ENCODE measurements around the gene NLGN1.

NLGN1 gene

DNA sequence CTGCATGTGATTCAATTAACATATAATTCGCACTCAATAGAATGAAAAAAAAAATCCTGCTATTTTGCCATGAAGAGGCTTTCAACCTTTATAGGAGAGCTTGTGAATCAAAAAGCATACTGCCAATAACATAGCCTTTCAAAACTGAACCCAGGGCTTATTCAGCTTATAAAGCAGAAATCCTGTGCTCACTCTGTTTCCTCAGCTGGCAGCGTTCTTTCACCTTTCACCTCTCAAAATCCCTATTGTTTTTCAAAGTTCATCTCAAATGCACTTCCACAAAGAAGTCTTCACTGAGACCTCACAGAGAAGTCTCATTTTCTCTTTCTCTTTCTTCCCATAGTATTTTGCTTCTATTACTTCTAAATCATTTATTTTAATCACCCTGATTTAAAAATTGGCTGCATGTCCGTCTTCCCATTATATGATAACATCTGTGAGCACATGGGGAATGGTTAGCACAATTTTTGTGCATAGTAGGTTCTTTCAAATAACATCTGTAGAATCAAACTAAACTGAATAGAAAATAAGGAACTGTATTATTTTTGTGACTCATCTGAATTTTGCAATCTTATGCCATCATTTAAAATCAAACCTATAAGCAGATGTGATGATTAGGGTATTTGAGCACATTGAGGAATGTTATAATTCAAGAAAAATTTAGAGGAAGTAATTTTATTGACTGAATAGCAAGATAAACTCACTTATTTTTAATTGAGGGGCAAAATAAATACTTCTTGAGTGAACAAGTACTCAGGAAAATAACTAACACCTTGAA, 373.4 kb downstream of the NLGN1 start:
- no peak for DNase-seq (ENCODE audit: low read depth)

DNA sequence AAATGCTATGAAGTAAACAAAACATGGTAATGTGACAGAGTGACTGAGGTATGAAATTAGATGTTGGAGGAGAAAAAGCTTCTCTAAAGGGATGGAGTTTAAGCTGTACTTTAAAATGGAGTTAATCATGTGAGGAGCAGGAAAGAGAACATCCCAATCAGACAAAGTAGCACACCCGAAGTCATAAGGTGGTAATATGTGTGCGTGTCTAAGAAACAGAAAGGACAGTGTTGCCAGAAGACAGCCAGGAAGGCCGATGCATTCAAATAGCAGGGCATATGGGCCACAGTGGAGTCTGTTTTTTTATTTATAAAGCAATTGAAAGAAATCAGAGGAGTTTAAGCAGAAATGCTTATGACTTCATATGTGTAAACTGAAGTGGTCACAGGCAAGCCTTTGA, 376.3 kb downstream of the NLGN1 start:
- DNase-seq (ENCODE audit: low read depth): no peak

DNA sequence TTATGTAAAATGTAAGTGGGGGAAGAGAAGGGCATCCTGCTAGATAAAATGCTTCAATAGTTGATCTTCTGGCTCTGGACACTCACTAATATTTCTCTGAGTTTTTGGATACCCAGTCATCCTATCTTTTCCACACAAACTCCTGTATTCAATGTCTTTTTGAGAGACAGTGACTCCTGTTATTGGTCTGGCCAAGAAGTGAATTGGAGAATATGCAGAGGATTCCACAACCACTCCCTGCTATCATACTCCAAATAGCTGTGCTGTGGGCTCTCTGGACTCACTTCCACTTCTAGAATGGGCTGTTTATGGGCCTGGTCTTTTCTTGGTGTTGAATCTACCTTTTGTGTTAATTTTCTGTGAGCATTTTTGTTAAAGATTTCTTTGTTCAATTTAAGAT, 376.8 kb downstream of the NLGN1 start:
- DNase-seq (ENCODE audit: low read depth): no peak

DNA sequence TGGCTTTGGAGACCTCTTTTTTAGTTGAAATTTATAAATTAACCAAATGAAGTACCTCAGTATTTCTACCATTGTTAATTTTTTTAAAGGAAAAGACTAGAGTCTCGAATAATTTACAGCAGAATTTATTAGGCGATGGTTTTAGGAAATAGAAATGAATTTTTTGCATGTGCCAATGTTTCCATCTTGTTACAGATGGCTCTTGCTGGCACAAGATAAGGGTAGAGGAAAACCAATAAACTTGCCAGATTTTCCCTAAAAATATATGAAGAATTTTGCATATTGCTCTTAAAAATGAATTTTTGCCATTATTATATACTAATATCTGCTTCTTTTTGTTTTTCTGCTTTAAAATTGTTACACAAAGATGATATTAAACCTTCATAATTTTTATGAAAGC, 380.7 kb downstream of the NLGN1 start:
- no peak for DNase-seq (ENCODE audit: low read depth)

GRCh38 chr3:173780067-173780466, 382.5 kb downstream of the NLGN1 start:
- DNase-seq (ENCODE audit: low read depth): no peak

- no peak for DNase-seq (ENCODE audit: low read depth)
These were observed 387.5 kb downstream of the NLGN1 start for GRCh38 chr3:173785004-173785403.

GRCh38 chr3:173789530-173790162, 392.1 kb downstream of the NLGN1 start:
- no peak for DNase-seq (ENCODE audit: low read depth)

GRCh38 chr3:173793963-173794362, 396.4 kb downstream of the NLGN1 start:
- no peak for DNase-seq (ENCODE audit: low read depth)

GRCh38 chr3:173796405-173796804, 398.9 kb downstream of the NLGN1 start:
- DNase-seq (ENCODE audit: low read depth): no peak

DNA sequence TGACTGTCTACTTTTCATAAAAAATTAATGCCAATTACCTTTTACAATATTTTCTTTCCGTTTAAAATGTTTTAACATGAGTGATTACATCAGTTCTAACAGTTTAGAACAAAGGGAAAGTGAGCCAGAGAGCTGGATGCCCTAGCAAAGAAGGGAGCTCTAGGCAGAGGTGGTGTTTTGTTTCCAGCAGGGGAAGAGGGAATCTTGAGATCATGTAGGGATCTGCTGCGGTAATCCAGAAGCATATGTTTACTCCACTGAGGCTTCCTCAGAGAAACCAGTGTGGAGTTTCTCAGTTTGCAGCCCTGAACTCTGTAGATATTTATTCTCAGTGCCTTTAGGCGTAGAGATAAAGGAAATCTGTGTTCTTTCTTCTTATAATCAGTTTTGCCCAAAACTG, 399.3 kb downstream of the NLGN1 start:
- no peak for DNase-seq (ENCODE audit: low read depth)

DNA sequence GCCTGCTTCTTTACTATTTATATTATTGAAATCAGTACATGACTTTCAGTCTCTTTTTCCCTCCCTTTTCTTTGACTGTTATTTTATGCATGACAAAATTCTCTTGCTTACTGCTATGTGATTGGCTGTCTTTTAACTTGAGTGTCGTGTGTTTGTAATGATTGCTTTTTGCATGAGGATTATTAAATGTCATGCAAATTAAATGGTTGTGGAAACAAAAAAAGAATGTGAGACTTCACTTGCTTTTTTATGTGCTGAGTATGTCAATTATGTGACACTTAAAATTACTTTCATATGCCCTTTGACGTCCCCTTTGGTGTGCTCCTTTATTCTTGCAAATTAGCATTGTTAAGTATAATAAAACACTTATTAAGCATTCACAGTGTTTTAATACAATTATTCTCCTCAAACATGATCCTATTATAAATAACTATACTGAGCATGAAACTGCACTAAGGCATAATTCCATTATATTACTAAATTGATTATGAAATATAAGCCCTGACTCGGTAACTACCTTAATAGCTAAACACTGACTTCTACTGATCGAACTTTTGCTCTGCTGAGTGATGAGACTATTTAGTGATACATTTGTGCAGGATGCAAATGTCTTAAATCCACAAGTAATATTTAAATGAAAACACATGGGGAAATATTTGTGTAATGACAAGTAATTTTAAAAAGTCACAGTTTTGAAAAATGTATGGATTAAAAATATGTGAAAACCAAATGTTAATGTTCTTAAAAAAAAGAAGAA, 401.7 kb downstream of the NLGN1 start:
- DNase-seq (ENCODE audit: low read depth): no peak

GRCh38 chr3:173800154-173800553, 402.6 kb downstream of the NLGN1 start:
- DNase-seq (ENCODE audit: low read depth): no peak

GRCh38 chr3:173814809-173815208, 417.3 kb downstream of the NLGN1 start:
- no peak for DNase-seq (ENCODE audit: low read depth)

DNA sequence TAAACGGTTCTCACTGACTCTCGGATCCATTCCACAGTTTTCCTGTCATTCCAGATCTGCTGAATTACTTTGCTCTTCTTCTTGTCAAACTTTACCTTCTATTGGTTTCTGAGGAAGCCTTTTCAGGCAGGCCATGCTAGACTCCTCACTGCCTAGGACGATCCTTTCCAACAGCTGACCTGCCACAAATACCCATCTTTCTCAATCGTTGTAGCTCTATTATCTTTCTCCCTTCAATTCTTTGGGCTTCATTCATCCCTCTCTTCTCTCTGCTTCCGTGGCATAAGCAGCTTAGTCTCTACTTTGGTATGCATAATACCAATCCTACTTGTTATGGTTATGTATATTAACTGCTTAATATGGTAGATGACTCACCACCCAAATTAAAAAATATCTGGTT, 421.8 kb downstream of the NLGN1 start:
- DNase-seq (ENCODE audit: low read depth): no peak

DNA sequence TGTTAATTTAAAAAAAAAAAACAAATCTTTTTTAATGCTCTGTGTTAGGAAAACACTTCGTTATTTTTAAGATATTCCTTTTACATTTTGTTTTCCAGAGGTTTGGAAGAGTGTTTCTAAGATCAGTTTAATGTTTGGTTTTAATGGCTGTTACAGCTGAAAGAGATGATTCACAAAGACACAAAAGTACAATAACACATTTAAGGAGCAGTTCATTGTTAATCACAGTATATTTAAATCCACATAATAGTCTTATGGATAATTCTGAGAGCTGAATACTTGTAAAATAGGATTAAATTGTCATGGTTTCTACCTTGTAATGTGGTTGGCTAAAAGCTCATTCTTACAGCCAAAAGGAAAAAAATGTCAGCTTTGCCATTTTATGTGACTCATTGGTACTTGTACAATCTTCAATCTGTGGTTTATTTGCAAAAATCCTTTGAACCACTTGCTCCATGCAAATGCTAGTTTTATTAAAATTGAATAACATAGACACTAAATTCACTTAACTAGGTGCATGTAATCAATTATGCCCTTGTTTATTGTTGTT, 426.4 kb downstream of the NLGN1 start:
- DNase-seq (ENCODE audit: low read depth): no peak

DNA sequence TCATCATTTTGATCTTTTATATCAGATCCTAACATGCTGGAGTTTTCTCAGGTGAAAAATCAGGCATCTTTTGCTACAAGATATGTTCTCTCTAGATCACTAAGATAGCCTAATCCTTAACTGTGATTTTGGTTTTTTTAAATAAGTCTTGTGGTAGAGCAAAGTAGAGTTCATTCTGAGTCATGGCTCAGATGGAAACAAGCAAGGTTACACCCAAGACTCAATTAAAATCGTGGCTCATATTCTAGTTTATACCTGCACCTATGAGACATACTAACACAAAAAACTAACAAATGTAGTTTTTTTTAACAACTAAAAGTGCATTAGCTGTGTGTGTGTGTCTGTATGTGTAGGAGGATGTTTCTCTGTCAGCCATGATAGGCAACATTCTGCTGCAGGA, 428.2 kb downstream of the NLGN1 start:
- DNase-seq (ENCODE audit: low read depth): no peak

- no peak for DNase-seq (ENCODE audit: low read depth)
These were observed 428.9 kb downstream of the NLGN1 start for GRCh38 chr3:173826416-173826815.

DNA sequence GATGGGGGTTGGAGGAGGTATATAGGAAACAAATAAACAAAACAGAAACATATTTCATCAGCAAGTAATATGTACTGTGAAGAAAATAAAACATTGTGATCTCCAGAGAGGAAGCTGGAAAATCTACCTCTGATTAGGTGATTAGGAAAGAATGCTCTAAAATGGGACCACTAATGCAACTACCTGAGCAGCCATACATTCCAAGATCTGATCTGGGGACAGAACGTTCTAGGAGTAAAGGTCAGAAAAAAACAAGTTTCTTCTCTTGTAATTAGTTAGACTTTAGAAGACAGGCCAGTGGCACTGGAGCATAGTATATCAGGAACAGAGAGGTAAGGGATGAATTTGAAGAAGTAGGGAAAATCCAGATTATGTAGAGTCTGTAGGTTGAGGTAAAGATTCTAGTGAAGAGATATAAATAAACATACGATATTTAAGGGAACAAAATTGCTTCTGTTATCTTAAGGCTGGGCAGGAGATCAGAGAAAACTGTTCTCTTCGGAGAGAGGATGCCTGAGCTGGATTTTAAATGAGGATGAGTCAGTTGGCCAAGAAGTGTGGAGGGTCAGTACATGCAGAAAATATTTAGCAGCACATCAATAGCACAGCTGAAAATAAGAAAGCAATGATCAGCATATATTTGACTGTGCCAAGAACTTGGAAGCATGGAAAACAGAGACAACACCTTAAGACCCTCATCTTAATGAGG, 429.5 kb downstream of the NLGN1 start:
- peak; percentile 8 for DNase-seq (ENCODE audit: low read depth)

DNA sequence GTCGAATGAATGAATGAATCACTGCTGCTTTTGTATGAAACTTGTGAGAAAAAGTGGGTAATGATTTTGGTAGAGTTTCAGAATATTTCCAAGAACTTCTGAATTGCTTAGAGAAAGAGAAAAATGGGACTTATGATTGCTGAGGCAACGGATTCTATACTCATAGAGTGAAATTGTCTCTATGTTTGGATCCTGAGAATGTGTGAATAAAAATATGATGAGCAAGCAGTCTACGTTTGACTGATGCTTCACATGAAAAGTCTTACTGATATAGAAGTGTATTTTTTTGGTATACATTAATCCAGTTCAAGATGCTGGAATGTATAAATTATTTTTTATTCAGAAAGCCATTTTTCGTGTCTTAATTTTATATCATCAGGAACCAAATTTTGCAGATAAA, 441.1 kb downstream of the NLGN1 start:
- no peak for DNase-seq (ENCODE audit: low read depth)

GRCh38 chr3:173839859-173840258, 442.3 kb downstream of the NLGN1 start:
- DNase-seq (ENCODE audit: low read depth): no peak

DNA sequence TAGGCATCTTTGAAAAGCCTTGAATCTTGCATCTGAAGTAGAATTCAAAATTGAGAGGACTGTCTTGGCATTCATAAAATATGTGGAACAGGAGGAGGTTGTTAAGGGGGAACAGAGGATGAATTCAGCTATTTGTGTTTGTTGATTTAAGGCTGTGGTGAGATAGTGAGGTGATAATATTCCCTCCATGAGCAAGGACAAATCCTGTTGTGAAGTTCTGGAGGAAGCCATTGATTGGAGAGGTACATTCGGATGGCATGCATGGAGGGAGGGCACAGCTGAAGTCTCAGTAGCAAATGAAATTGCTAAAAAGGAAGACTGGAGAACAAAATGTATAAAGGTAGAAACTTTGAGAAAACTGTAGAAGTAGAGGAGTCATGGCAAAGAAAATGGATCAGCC, 443.8 kb downstream of the NLGN1 start:
- no peak for DNase-seq (ENCODE audit: low read depth)

GRCh38 chr3:173843060-173843459, 445.5 kb downstream of the NLGN1 start:
- DNase-seq (ENCODE audit: low read depth): no peak
